Subcutaneous abdominal adipose tissue (tissue), 5 donors: ENCODE measurements around the gene MAP3K21.

Source experiments
- H3K27ac ChIP-seq: one replicate; pipeline ENCODE4 v1.7.0; 2013; ENCODE audit warnings: low read depth, mild to moderate bottlenecking, inconsistent platforms, low read length, moderate library complexity
- H3K27me3 ChIP-seq, 5 donors: one replicate each; pipeline ENCODE4 v1.7.0; 2013; ENCODE audit warnings: low read length in 5 of 5, inconsistent platforms in 1 of 5; ENCODE audit not compliant: control insufficient read depth in 5 of 5, insufficient read depth in 4 of 5
- H3K36me3 ChIP-seq, 5 donors: one replicate each; pipeline ENCODE4 v1.7.0; 2013; ENCODE audit warnings: low read length in 5 of 5; ENCODE audit not compliant: control insufficient read depth in 5 of 5, insufficient read depth in 5 of 5
- H3K4me1 ChIP-seq, 5 donors: one replicate each; pipeline ENCODE4 v1.7.0; 2013; ENCODE audit warnings: low read length in 5 of 5, mild to moderate bottlenecking in 3 of 5, moderate library complexity in 1 of 5; ENCODE audit not compliant: control insufficient read depth in 5 of 5, insufficient read depth in 5 of 5
- H3K4me3 ChIP-seq, 5 donors: one replicate each; pipeline ENCODE4 v1.7.0; 2013; ENCODE audit warnings: low read length in 5 of 5, low read depth in 1 of 5
- H3K9ac ChIP-seq, 5 donors: one replicate each; pipeline ENCODE4 v1.7.0; 2013; ENCODE audit warnings: low read length in 5 of 5, mild to moderate bottlenecking in 4 of 5, moderate library complexity in 3 of 5
- H3K9me3 ChIP-seq, 5 donors: one replicate each; pipeline ENCODE4 v1.7.0; 2013; ENCODE audit warnings: low read length in 5 of 5; ENCODE audit not compliant: control insufficient read depth in 5 of 5
- donor health status: healthy.
- donor health status: healthy.
- donor health status: healthy.
- donor health status: healthy.
- donor health status: healthy.

MAP3K21 gene

DNA sequence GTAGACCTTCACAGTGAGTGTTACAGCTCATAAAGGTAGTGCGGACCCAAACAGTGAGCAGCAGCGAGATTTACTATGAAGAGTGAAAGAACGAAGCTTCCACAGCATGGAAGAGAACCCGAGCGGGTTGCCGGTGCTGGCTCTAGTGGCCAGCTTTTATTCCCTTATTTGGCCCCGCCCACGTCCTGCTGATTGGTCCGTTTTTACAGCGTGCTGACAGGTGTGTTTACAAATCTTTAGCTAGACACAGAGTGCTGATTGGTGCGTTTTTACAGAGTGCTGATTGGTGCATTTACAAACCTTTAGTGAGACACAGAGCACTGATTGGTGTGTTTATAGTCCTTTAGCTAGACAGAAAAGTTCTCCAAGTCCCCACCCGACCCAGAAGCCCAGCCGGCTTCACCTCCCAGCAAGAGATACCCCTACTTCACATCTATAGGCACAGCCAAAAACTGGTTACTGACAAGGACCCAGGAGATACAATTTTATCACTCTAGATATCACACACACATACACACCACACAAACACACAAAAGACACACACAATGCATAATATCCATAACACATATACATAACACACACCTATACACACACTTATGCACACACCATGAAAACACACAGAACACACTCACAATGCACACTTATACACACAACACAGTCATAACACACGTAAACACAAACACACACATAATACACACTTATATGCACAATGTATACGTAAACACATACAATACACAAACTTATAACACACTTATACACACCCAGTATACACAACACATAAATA lies 68.5 kb downstream of the MAP3K21 start:
- Histone ChIP-seq H3K4me1 (no peaks in the 10 kb centered on the region), H3K9me3 (no peaks in the 10 kb centered on the region), H3K27ac (no peak overlapping the region), H3K4me3 (no peak overlapping the region), H3K9ac (no peak overlapping the region), H3K27me3 (peaks cover 0 to 8% (median 4%) of the 10 kb centered on the region in 5 donors), H3K36me3 (no peaks in the 10 kb centered on the region)

DNA sequence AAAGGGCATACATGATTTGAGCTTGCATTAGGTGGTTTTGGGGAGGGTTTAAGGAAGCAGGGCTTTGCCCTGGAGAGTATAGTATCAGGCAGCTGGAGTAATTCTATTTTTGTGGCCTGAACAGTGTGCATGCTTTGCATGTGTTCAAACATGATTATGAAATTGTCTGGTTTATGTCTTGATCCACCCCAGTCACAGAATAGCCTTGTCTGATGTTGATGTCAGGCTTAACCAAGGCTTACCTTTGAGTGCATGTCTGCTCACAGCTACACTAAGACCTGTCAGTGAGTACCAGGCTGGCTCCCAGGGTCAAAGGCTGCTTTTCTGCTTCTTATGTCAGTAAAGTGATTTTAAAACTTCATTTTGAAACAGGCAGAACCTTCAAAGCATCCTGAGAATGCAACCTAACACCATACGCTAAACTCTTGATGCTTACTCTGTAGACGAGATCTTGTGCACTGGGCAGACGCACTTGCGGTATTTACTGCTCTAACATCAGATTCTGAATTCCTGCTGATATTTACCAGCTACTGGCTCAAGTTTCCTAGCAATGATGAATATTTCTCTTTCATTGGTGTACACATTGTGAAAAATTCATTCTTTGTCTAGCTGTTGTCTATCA lies 78.9 kb downstream of the MAP3K21 start:
- Histone ChIP-seq H3K36me3 (no peaks in the 10 kb centered on the region), H3K27ac (no peak overlapping the region), H3K9me3 (peaks cover 0 to 6% (median 0%) of the 10 kb centered on the region in 5 donors), H3K27me3 (no peaks in the 10 kb centered on the region), H3K4me3 (no peak overlapping the region), H3K9ac (no peak overlapping the region), H3K4me1 (no peaks in the 10 kb centered on the region)

- no peaks in the 10 kb centered on the region for H3K36me3 ChIP-seq
- no peaks in the 10 kb centered on the region for H3K27me3 ChIP-seq
- peaks cover 0 to 6% (median 0%) of the 10 kb centered on the region in 5 donors for H3K9me3 ChIP-seq
- no peak overlapping the region for H3K9ac ChIP-seq
- H3K4me1 ChIP-seq = no peaks in the 10 kb centered on the region
- H3K27ac ChIP-seq = no peak overlapping the region
- H3K4me3 ChIP-seq = no peak overlapping the region
These were observed 79.6 kb downstream of the MAP3K21 start for GRCh38 chr1:233406994-233407631.

- H3K4me1 ChIP-seq = no peaks in the 10 kb centered on the region
- no peaks in the 10 kb centered on the region for H3K36me3 ChIP-seq
- peaks cover 0 to 6% (median 0%) of the 10 kb centered on the region in 5 donors for H3K9me3 ChIP-seq
- H3K9ac ChIP-seq = no peak overlapping the region
- H3K27me3 ChIP-seq = no peaks in the 10 kb centered on the region
- H3K4me3 ChIP-seq = no peak overlapping the region
- H3K27ac ChIP-seq = no peak overlapping the region
These were observed 82.0 kb downstream of the MAP3K21 start for GRCh38 chr1:233409540-233409939.

DNA sequence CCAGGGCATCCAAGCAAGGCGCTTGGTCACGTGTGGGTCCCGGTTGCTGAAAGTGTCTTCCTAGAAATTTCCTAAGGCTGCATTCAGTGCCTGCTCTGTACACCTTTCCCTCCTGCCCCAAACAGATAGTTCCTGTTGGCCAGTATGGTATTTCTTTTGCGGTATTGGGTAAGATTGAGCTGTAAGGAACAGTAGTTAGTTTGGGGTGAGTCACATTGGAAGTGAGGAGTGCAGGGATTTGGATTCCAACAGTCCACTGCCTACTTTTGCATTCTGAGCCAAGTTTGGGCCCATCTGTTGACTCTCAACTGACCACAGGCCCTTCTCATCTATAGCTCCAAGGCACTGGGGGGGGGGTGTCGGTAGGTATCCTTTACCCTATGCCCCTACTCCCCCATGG lies 83.4 kb downstream of the MAP3K21 start:
- no peak overlapping the region for H3K27ac ChIP-seq
- H3K4me3 ChIP-seq = no peak overlapping the region
- peaks cover 0 to 6% (median 0%) of the 10 kb centered on the region in 5 donors for H3K9me3 ChIP-seq
- no peaks in the 10 kb centered on the region for H3K4me1 ChIP-seq
- H3K36me3 ChIP-seq = no peaks in the 10 kb centered on the region
- H3K27me3 ChIP-seq = no peaks in the 10 kb centered on the region
- no peak overlapping the region for H3K9ac ChIP-seq

- H3K9ac ChIP-seq = no peak overlapping the region
- peaks cover 0 to 3% (median 0%) of the 10 kb centered on the region in 5 donors for H3K9me3 ChIP-seq
- H3K36me3 ChIP-seq = no peaks in the 10 kb centered on the region
- H3K4me3 ChIP-seq = no peak overlapping the region
- no peaks in the 10 kb centered on the region for H3K27me3 ChIP-seq
- H3K27ac ChIP-seq = no peak overlapping the region
- no peaks in the 10 kb centered on the region for H3K4me1 ChIP-seq
These were observed 85.3 kb downstream of the MAP3K21 start for GRCh38 chr1:233412812-233413211.

- Histone ChIP-seq H3K36me3 (no peaks in the 10 kb centered on the region), H3K9ac (no peak overlapping the region), H3K9me3 (peaks cover 0 to 2% (median 0%) of the 10 kb centered on the region in 5 donors), H3K4me3 (no peak overlapping the region), H3K4me1 (no peaks in the 10 kb centered on the region), H3K27ac (no peak overlapping the region), H3K27me3 (no peaks in the 10 kb centered on the region)
These were observed 93.8 kb downstream of the MAP3K21 start for GRCh38 chr1:233421293-233421692.

GRCh38 chr1:233424779-233425178 lies 97.3 kb downstream of the MAP3K21 start:
- H3K4me1 ChIP-seq = no peaks in the 10 kb centered on the region
- H3K4me3 ChIP-seq = no peak overlapping the region
- no peaks in the 10 kb centered on the region for H3K27me3 ChIP-seq
- peaks cover 0 to 2% (median 0%) of the 10 kb centered on the region in 5 donors for H3K9me3 ChIP-seq
- no peak overlapping the region for H3K9ac ChIP-seq
- no peak overlapping the region for H3K27ac ChIP-seq
- H3K36me3 ChIP-seq = no peaks in the 10 kb centered on the region

DNA sequence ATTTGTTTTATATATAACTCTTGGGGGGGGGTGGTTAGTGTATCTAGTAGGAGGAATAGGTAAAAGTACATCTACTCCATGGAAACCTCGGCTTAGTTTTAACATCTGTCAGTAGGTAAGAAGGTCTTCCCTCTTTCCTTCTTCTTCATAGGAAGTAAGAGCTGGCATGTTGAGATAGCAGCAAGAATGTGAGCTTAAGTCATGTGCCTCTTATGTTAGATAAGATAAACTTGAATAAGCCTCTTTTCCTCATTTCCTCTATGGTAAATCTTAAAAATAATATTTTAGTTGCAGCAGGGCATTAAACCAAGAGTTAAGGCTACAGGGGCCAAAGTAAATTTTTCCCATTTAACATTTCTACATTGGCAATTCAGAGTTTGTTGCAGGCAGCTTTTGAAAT lies 100.4 kb downstream of the MAP3K21 start:
- H3K36me3 ChIP-seq = no peaks in the 10 kb centered on the region
- H3K4me1 ChIP-seq = no peaks in the 10 kb centered on the region
- no peak overlapping the region for H3K4me3 ChIP-seq
- H3K27me3 ChIP-seq = peaks cover 0 to 3% (median 0%) of the 10 kb centered on the region in 5 donors
- H3K9ac ChIP-seq = no peak overlapping the region
- no peaks in the 10 kb centered on the region for H3K9me3 ChIP-seq
- no peak overlapping the region for H3K27ac ChIP-seq

GRCh38 chr1:233431753-233432403 lies 104.4 kb downstream of the MAP3K21 start:
- Histone ChIP-seq H3K27me3 (peaks cover 0 to 3% (median 0%) of the 10 kb centered on the region in 5 donors), H3K9ac (no peak overlapping the region), H3K4me3 (no peak overlapping the region)

More at GRCh38 chr1:233431753-233432403, 104.4 kb downstream of the MAP3K21 start:
- Histone ChIP-seq H3K27ac (no peak overlapping the region), H3K9me3 (no peaks in the 10 kb centered on the region), H3K36me3 (no peaks in the 10 kb centered on the region), H3K4me1 (no peaks in the 10 kb centered on the region)
